Prostate gland (tissue), 2 donors: ENCODE measurements around the gene ARHGEF16.

Source experiments
- CTCF ChIP-seq, 4 experiments: fragments of 200-600 bp in 2 of 4; fragments of 450-650 bp in 2 of 4; sonication (generic) in 2 of 4; IDR thresholded peaks; 1 replicate in 3 of 4; 2 replicates in 1 of 4; pipeline ENCODE4 v1.5.1; 2016 to 2019; ENCODE audit warnings: antibody characterized with exemption in 4 of 4, mild to moderate bottlenecking in 2 of 4, moderate library complexity in 2 of 4
- POLR2AphosphoS5 ChIP-seq: sonication (generic); formaldehyde crosslinking; IDR thresholded peaks from one replicate; pipeline ENCODE4 v1.6.1; 2017; ENCODE audit warnings: antibody characterized with exemption

- TF ChIP-seq CTCF (IDR thresholded peaks at IDR 0.05) (no peak), POLR2AphosphoS5 (no peak)
These were observed 12.1 kb upstream of the ARHGEF16 start for GRCh38 chr1:3442331-3442730.
